ENCODE measurements around the gene TMEM255B.
A peak's percentile ranks its signal among the peaks of the same experiment; 100 is the strongest.

The TMEM255B gene

GRCh38 chr13:113853518-113854237 lies 94.7 kb downstream of the TMEM255B start:
- no peak for DNase-seq

GRCh38 chr13:113854238-113855011 lies 95.4 kb downstream of the TMEM255B start:
- no peak for DNase-seq

- DNase-seq = no peak
Measured at GRCh38 chr13:113855012-113855921, 96.2 kb downstream of the TMEM255B start.

- DNase-seq = no peak
Measured at GRCh38 chr13:113855931-113856715, 97.1 kb downstream of the TMEM255B start.

GRCh38 chr13:113856716-113857065 lies 97.7 kb downstream of the TMEM255B start:
- DNase-seq = no peak

- DNase-seq = no peak
Measured at GRCh38 chr13:113857531-113858195, 98.6 kb downstream of the TMEM255B start.

GRCh38 chr13:113859311-113860050 lies 100.5 kb downstream of the TMEM255B start:
- no peak for DNase-seq

- no peak for DNase-seq
Measured at GRCh38 chr13:113860051-113860664, 101.1 kb downstream of the TMEM255B start.

- no peak for DNase-seq
Measured at GRCh38 chr13:113860665-113861432, 101.8 kb downstream of the TMEM255B start.

GRCh38 chr13:113861433-113862030 lies 102.5 kb downstream of the TMEM255B start:
- DNase-seq = no peak

- DNase-seq = no peak
Measured at GRCh38 chr13:113862191-113862930, 103.3 kb downstream of the TMEM255B start.

- DNase-seq = peak; percentile 24
Measured at GRCh38 chr13:113862931-113863523, 104.0 kb downstream of the TMEM255B start.

- DNase-seq = no peak
Measured at GRCh38 chr13:113863524-113864272, 104.7 kb downstream of the TMEM255B start, which contains the start of gene GAS6. Gene GAS6 (minus strand): TSS chr13:113864076. CDS start chr13:113863920, 156 bp downstream.

- no peak for DNase-seq
Measured at GRCh38 chr13:113864273-113864890, 105.4 kb downstream of the TMEM255B start.

GRCh38 chr13:113865427-113865826 lies 106.4 kb downstream of the TMEM255B start:
- DNase-seq = no peak
